ENCODE data around the gene STX8.
"Not testable (repeated sequence)": the region's sequence is repeated elsewhere in the genome, so short reads cannot be mapped to it uniquely, and the experiment has no call there.

Gene STX8

GRCh38 chr17:9557161-9557755, 18.4 kb downstream of the STX8 start:
- ChIA-PET POLR2A (no interaction called here), CTCF (interaction anchor here (1.4 to 1.7 kb wide), 2 partner anchors 9 to 20 kb away, joined by 4 to 8 read pairs; partner anchors contain the start of gene CFAP52)
- no peak overlapping the region for H3K4me3 ChIP-seq (ENCODE audit: low read depth, low read length)
- no peak for TF ChIP-seq CTCF (IDR thresholded peaks at IDR 0.05; ENCODE audit: insufficient read depth, low read length, missing control alignments)
- no peak for DNase-seq (ENCODE audit: low read depth, low spot score)

- TF ChIP-seq CTCF (IDR thresholded peaks at IDR 0.05; ENCODE audit: insufficient read depth, low read length, missing control alignments): peak; percentile 8
- POLR2A ChIA-PET; DNase-seq (ENCODE audit: low read depth, low spot score); H3K4me3 ChIP-seq (ENCODE audit: low read depth, low read length): not testable (repeated sequence)
- CTCF ChIA-PET: interaction anchor here (0.6 to 2.3 kb wide), 6 partner anchors 8 to 244 kb away, joined by 3 to 7 read pairs (median 3); no protein-coding TSS in a partner anchor
These were observed 20.9 kb downstream of the STX8 start for GRCh38 chr17:9554715-9555114.

GRCh38 chr17:9553596-9553995, 22.0 kb downstream of the STX8 start:
- no peak overlapping the region for H3K4me3 ChIP-seq (ENCODE audit: low read depth, low read length)
- no peak for TF ChIP-seq CTCF (IDR thresholded peaks at IDR 0.05; ENCODE audit: insufficient read depth, low read length, missing control alignments)
- POLR2A ChIA-PET: no interaction called here

GRCh38 chr17:9553181-9553580, 22.4 kb downstream of the STX8 start:
- DNase-seq (ENCODE audit: low read depth, low spot score): no peak
- TF ChIP-seq CTCF (IDR thresholded peaks at IDR 0.05; ENCODE audit: insufficient read depth, low read length, missing control alignments): no peak
- ChIA-PET POLR2A (no interaction called here), CTCF (interaction anchor here (1.7 to 2.3 kb wide), 2 partner anchors 9 to 11 kb away, joined by 6 to 7 read pairs; no protein-coding TSS in a partner anchor)
- H3K4me3 ChIP-seq (ENCODE audit: low read depth, low read length): no peak overlapping the region

More at GRCh38 chr17:9553596-9553995, 22.0 kb downstream of the STX8 start:
- no peak for DNase-seq (ENCODE audit: low read depth, low spot score)
- CTCF ChIA-PET: interaction anchor here (1.7 to 2.3 kb wide), 2 partner anchors 10 to 11 kb away, joined by 6 to 7 read pairs; no protein-coding TSS in a partner anchor

- POLR2A ChIA-PET: no interaction called here
- no peak for TF ChIP-seq CTCF (IDR thresholded peaks at IDR 0.05; ENCODE audit: insufficient read depth, low read length, missing control alignments)
- CTCF ChIA-PET: interaction anchor here (0.8 to 1.2 kb wide), 3 partner anchors 15 to 558 kb away, joined by 3 read pairs; no protein-coding TSS in a partner anchor
- H3K4me3 ChIP-seq (ENCODE audit: low read depth, low read length): no peak overlapping the region
- DNase-seq (ENCODE audit: low read depth, low spot score): no peak
These were observed 26.4 kb downstream of the STX8 start for GRCh38 chr17:9549215-9549614.

- CTCF ChIA-PET: interaction anchor here (1.0 kb wide), 1 partner anchor 10 kb away, joined by 6 read pairs; no protein-coding TSS in a partner anchor
- TF ChIP-seq CTCF (IDR thresholded peaks at IDR 0.05; ENCODE audit: insufficient read depth, low read length, missing control alignments): no peak
These were observed 31.4 kb downstream of the STX8 start for GRCh38 chr17:9544221-9544620.

More at GRCh38 chr17:9544221-9544620, 31.4 kb downstream of the STX8 start:
- no peak overlapping the region for H3K4me3 ChIP-seq (ENCODE audit: low read depth, low read length)
- POLR2A ChIA-PET: no interaction called here
- DNase-seq (ENCODE audit: low read depth, low spot score): no peak

All from AG04449 (cell line).